AG08395 (cell line): Measurements from ENCODE around the gene CORO2B.
"Not testable (repeated sequence)": the region's sequence is repeated elsewhere in the genome, so short reads cannot be mapped to it uniquely, and the experiment has no call there.

Experiments used
- DNase-seq: peaks from one replicate; pipeline ENCODE4 v3.0.0; 2012; ENCODE audit warnings: mixed read lengths, low spot score

Gene CORO2B

DNA sequence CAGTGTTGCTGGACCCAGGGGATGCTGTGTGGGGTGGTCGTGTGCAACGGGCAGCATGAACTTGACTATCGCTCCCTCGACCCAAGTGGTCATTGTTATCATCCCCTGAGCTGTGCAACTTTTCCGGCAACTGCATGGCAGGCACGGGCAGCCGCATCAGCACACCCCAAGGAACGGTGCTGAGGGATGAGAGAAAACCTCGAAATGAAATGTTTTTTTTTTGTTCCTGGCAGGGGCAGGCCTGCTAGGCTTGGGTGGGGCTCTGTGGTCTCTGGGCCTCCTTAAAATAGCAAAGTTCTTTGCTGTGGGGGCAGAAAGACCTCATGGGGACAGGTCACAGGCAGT lies 51.4 kb downstream of the CORO2B start:
- no peak for DNase-seq

DNA sequence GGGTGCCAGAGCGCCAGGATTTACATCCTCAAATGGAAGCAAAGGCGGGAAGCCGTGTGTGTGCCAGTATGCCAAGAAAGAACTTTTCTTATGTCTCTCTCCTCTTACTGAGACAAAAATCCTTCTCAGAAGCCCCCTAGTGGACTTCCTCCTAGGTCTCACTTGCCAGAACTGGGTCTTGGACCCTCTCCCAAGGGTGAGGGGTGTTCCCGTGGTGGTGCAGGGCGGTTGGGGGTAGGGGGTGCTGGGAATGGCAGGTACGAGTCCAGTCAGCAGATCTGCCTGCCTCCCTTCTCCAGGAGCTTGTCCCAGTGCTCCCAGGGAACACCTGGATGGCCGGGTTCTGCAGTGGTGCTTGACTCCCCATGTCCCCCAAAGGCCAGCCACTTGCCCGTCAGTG lies 52.0 kb downstream of the CORO2B start:
- DNase-seq: no peak

DNA sequence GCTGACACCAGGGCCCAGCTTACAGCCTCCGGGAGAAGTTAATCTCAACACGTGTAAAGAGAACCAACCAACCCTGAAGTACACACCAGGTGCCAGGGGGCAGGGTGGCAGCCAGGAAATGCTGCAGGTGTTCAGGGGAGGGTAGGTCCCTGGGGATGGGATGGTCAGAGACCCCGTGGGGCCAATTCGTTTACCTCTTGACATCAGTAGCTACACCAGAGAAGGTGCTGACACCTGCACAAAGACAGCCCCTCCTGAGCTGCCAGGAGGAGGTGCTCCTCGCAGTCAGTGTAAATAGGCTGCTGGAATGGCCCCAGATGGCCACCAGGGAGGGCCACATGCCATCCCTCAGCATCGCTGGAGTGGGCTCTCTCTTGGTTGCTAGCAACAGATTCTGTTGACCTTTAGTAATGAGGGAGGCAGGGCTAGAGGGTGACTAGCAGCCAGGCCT lies 52.8 kb downstream of the CORO2B start:
- no peak for DNase-seq

DNA sequence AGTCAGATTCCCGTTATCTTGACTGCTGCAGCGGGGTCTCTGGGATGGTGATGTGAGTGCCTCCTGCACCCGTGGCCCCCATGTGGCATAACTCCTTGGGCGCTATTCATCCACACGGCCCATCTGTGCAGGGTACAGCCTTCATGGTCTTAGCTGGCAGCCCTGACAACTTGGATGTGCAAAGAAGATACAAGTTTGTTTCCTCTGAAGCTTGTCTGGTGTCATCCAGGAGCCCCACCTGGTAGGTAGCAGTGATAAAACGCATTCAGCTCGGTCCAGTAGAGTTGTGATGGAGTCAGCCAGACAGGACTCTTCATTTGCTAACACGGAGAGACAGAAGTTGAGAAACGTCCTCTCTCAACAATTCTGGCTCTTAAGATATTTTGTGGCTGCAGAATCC lies 53.3 kb downstream of the CORO2B start:
- DNase-seq: no peak

DNA sequence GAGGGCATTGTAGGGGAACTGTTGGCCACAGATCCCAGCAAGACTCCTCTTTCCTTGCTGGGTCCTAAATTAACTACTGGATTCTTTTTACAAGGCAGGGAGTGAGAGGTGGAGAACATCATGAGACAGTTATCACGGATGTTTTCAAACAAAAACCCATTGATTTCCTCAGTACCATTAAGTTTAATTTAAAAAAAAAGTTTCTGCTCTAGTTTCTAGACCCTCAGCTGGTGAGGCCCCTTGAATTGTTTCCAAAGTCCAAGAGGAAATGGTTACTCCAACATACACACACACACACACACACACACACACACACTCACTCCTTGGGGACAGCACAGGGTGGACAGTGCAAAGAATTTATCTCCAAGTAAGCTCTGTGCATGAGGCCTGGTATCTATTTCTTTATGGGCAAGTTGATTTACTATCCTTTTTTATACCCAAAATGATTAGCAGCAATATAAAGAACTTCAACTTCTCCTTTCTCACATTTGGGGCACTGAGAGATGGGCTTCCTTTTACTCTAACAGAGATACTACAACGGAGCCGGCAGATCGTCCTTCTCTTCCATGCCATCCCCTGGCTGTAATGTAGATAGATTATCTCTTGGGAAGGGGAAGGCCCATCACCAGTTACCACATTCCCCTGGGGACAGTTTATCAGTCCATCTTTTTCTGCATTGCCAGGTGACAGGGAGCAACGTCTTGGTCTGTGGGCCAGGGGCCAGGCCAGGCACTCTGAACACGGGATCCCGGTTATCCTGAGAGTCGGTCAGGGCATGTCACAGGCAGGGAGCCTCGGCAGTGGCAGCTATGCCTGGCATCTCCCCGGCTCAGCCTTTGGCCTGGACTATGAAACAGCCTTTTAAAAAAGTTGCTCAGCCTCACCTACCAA lies 54.7 kb downstream of the CORO2B start:
- no peak for DNase-seq

DNA sequence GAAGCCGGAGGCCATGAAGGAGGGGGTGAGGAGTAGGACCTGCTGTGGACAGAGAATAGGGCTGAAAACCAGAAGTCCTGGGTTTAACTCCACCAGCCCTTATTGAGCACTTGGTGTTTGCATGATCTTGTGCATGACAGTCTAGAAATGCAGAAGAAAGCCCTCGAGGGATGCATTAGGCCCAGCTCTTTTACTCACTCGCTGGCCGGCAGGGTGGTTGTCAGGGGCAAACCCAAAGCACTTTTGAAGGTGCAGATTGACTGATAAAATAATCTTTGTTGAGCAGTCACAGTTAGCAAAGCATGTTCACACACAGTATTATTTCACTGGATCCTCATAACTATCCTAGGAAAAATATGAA lies 55.3 kb downstream of the CORO2B start:
- no peak for DNase-seq

DNA sequence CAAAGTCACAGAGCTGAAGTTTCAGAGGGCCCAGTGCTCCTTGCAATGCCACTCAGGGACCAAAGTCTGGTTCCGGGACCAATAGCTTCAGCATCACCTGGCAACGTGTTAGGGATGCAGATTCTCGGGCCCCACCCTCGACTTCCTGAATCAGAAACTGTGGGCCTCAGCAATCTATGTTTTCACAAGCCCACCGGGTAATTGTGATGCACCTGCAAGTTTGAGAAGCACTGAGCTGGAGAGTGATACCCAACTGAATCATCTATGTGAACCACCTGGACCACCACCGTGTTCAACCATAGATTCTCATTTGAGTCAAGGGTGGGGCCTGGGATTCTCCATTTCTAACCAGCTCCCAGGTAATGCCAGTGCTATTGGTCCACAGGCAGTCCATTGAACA lies 55.7 kb downstream of the CORO2B start:
- DNase-seq: no peak

DNA sequence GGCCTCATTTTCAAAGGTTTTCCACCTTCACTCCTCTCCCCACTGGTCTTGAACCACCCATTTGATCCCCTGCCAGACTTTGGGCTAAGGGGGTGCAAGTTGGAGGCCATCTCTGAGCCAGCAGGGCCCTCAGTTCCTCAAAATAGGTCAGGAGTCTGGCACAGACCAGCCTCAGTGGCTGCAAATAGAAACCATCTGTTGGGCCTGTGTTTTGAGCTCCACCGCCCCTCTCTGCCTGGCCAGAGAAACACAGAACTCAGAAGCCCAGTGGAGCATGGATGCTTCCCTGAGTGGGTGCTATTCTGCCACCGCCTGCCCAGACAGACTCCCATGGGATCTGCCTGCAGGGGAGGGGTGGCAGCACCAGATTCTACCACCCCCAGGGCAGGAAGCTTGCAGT lies 56.3 kb downstream of the CORO2B start:
- DNase-seq: peak; percentile 56

DNA sequence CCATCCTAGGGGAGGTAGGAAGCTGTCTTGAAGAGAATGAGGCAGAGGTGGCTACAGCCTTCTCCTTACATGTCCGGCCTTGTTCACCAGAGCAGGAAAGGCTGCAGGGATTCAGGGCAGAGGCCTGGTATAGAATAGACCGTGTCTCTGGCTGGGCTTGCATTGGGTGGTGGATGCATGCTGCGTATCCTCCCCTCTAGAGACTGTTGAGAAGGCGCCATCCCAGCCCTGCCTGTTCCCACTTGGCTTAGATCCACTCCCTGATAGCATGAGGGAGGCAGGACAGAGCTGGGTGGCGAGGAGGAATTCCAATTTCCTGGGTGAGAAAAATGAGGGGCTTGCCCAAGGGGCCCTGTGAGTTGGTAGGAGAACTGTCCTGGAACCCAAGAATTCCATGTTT lies 57.5 kb downstream of the CORO2B start:
- DNase-seq: no peak

DNA sequence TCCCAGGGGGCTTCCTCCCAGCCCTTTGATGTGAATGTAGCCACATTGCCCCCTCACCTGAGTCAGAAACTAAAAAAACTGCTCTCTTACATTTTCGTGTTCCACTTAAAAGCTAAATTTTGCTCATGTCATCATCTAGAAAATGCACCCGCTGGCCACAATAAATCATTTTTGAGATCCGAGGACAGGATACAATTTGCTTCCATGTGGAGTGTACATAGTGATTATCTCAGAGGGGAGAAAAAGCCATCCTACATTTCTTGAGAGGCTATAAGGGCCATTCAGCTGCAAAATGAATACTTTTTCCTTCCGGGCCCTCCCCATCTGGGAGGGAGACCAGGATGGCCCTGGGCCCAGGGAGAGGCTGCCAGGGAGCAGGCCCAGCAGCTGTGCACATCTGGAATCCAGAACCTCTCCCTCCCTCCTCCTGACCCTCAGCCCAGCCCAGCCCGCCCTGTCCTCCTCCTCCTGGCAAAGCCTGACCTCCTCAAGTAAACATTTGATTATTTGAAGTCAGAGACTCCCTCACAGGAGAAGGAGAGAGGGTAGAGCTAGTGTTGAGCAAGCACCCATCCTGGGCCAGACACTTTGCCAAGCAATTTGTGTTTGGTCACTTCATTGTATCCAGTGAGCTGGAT lies 59.1 kb downstream of the CORO2B start:
- peak; percentile 60 for DNase-seq

DNA sequence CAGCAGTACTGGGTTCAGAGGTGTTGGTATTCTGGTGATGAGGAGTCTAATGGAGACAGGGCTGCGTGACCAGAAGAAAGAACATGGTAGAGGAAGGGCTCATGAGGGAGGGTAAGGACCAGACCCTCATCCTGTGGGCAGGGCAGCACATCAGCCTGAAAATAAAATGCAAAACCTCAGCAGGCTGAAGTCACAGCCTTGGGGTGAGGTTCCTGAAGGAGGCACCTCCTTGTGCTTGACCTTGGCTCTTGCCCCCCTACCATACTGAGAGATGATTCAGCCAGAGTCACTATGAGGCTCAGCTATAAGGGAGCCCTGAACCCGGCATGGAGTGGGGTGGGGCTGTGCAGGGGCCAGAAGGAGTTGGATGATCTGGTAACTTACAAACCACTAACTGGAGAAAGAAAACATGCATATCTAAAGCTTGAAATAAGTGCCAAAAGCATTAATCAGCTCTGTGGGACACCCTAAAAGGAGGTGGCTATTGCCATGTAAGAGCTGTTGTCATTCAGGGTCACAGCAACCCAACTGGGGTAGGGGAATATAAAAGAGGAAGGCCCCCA lies 60.2 kb downstream of the CORO2B start:
- peak; percentile 45 for DNase-seq

DNA sequence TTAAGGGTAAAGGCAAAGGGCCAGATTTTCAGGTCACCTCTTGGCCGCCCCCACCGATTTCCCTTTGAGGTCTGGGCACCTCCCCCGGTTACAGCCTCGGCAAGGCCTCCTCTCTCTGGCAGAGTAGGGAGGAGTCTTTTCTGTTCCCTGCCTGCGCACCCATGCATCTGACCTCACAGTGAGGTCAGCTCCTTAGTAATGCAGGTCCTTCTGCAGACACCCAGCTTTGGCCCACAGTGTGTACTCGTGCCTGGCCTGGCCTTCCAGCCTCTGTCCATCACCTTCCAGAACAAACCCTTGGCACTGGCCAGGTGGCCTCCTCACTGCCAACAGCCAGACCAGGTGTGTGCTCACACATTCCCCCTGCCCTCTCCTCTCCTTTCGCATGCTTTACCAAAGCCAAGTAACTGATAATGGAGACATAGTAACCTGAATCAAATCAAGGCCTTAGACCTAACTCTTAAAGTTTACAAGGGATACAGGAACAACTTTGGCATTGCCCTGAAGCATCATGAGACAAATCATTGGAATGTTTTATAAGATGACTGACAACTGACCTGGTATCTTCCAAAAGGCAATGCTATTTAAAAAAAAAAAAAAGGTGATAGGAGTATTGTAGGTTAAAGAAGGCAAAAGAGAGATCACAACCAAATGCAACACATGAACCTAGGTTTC lies 61.3 kb downstream of the CORO2B start:
- DNase-seq: no peak

DNA sequence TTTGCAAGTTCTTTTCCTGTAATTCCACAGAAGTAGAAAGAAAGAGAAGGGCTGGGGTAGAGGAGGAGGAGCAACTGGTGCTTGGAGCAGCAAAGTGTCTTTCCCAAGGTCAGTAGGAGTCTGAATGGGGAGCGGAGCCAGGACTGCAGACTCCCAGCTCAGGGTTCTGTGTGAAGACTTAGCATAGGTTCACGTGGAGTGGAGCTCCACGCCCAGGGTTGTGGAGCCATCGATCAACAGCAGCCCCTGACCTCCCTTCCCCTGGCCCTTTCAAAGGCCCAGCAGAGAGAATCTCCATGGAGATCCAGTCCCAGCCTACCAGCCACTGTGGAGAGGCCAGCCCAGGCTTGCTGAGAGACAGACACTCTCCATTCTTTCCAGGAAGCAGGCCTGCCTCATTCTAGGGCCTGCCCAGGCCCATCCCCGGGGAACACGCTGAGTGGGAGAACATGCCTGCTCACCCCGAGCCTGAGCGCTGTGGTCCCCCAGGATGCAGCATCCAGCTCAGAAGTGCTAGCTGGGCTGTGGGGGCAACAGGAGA lies 62.1 kb downstream of the CORO2B start:
- DNase-seq: no peak

DNA sequence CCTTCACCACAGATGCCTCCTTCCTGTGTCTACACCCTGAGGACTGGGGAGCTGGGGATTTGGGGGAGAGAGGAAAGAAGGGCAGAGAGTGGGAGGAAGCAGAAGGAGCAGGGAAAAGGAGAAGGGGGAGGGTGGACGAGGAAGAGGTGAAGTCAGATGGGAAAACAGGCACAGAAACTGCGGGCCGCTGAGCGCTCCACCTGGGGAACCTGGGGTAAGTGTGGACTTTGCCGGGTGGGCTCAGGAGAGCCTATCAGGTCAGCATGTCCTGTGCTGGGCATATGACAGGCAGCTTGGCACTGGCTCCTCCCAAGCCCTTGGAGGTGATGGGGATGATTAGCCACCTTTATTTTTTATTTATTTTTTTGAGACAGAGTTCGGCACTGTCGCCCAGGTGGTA lies 62.6 kb downstream of the CORO2B start:
- no peak for DNase-seq

DNA sequence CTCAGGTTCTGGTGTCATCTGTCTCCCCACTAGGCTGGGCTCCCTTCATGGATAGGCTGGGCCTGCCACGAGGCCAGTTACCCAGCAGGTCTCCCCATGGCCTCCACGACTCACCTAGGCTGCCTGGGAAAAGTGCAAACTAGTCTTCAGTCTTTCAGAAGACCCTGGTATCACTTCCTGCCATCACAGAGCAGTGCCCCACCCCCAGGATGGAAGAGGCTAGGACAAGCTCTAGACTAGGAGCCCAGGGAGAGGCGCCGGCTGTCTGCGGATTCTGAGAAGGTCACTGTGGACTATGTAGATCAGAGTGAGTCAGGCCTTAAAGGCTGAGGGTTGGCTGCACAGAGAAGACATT lies 63.7 kb downstream of the CORO2B start:
- DNase-seq: no peak

DNA sequence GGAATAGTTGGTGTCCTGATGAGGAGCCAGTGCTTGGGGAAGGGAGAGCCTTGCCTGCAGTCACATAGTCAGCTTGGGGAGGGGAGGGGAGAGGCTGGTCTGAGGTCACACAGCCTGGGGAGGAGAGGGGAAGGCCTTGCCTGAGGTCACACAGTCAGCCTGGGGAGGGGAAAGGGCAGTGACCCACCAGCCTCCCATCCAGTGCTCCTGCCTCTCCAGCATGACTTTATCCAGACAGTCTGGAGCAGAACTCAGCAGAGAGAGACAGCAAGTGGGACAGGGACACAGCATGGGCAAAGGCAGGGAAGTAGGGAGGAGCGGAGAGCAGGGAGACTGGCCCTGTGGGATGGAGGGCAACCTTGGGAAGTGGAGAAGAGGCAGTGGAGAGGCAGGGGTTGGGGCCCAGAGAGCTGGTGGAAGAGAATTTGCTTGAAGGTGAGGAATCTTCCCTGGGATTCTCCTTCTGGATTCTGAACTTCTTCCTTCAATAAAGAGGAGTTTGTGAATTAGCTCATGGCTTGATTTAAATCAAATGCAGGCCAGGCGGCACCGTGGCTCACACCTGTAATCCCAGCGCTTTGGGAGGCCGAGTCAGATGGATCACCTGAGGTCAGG lies 64.5 kb downstream of the CORO2B start:
- no peak for DNase-seq

DNA sequence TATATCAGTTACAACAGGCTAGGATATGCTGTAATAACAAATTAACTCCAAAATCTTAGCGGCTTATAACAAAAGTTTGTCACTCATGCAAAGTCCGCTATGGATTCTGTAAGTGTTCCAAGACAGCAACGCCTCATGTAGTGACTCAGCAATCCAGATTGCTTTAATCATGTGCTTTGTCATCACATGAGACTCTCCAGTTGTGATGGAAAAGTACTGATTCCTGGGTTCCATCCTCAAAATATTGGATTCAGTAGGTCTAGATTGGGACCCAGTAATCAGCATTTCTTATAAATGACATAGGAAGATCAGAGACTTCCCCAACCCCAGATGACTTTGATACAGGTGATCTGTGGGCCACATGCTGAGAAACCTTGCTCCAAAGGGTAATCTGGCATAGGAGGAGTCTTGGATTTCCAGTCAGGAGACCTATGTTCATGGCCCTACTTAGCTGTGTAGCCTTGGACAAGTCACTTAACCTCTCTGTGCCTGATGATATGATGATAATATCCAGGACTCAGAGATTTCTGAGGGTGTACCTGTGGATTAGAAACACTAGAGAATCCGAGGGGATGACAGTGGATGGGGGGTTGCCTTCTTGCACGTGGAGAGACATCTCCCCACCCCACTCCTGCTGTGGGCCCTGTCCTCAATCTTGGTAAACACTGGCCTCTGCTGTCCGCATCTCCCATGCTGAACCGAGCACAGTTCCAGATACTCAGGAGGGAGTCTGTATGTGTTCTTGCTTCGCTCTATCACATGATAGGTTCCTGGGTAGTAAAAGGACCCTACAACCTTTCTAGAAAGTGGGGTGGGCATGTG lies 65.5 kb downstream of the CORO2B start:
- DNase-seq: peak; percentile 79

DNA sequence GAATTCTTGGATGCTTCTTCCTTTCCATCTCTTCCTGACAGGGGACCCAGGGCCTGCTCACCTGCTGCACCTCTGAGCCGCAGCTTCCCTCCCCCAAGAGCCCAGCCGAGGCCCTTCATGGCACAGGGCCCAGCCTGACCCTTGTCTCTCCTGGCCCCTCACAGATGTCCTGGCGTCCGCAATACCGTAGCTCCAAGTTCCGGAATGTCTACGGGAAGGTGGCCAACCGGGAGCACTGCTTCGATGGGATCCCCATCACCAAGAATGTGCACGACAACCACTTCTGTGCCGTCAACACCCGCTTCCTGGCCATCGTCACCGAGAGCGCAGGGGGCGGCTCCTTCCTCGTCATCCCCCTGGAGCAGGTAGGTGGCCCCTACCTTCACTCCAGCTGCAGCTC lies 66.2 kb downstream of the CORO2B start:
- DNase-seq: no peak

DNA sequence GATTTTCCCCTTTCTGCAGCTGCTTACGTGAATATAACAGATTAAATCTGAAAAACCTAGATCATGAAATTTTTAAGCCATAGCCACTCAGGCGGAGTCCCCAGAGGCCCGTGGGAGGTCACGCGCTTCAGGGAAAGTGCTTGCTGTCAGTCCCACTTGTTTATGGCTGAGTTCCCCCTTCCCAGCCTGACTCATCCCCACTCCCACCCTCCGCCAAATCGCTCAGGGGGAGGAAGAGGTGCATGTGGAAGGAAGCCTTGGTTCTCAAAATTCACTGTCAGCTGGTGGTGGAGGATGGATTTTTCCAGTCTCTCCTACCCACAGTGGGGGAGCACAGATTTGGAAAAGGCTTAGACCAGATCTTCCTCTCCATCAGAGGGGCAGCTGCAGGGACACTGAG lies 67.4 kb downstream of the CORO2B start:
- no peak for DNase-seq

DNA sequence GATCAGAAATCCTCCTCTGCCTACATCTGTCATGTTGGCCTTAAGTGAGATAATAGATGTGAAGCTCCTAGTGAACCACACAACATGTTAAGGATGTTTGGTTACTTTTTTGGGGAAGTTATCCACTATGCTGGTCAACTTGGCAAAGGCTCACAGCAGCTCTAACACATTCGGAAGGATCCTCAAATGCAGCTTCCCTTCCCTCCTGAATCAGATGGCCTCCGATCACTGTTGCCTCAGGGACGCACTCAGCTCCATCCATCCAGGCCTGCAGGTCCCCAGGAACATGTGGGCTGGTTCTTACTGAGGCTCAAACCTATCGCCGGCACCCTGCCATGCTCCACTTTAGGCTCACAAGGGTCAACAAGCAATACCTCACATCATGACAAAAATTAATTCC lies 67.9 kb downstream of the CORO2B start:
- no peak for DNase-seq

DNA sequence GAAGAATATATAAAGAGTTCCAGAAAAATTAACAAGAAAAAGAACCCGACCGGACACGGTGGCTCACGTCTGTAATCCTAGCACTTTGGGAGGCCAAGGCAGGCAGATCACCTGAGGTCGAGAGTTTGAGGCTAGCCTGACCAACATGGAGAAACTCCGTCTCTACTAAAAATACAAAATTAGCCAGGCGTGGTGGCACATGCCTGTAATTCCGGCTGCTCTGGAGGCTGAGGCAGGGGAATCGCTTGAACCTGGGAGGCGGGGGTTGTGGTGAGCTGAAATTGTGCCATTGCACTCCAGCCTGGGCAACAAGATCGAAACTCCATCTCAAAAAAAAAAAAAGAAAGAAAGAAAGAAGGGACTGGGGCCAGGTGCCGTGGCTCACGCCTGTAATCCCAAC lies 68.6 kb downstream of the CORO2B start:
- not testable (repeated sequence) for DNase-seq
